Measurements from ENCODE around the gene CAMK2G.

DNA sequence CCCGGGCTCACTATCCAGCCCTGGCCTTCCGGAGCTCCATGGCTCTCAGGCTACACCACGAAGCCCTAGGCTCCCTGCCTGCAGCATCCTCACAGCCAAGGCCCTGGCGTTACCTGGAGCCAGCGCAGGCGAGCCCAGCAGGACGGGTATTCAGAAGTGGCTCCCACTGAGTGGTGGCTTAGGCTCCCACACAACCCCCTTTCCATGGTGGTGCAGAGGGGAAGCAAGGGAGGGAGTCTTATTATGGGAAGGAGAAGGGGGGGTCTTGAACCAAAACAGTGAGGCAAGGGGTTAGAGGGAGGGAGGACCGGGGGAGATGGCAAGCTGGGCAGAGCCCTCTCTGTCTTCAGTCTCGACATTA lies 33.3 kb downstream of the CAMK2G start:
- TF ChIP-seq, protein P1, sequence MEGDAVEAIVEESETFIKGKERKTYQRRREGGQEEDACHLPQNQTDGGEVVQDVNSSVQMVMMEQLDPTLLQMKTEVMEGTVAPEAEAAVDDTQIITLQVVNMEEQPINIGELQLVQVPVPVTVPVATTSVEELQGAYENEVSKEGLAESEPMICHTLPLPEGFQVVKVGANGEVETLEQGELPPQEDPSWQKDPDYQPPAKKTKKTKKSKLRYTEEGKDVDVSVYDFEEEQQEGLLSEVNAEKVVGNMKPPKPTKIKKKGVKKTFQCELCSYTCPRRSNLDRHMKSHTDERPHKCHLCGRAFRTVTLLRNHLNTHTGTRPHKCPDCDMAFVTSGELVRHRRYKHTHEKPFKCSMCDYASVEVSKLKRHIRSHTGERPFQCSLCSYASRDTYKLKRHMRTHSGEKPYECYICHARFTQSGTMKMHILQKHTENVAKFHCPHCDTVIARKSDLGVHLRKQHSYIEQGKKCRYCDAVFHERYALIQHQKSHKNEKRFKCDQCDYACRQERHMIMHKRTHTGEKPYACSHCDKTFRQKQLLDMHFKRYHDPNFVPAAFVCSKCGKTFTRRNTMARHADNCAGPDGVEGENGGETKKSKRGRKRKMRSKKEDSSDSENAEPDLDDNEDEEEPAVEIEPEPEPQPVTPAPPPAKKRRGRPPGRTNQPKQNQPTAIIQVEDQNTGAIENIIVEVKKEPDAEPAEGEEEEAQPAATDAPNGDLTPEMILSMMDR (IDR thresholded peaks at IDR 0.05; ENCODE audit: borderline replicate concordance, extremely low read depth, low read length, poor library complexity, severe bottlenecking): no peak
- no peak for TF ChIP-seq EZH2 (IDR thresholded peaks at IDR 0.05; ENCODE audit: borderline replicate concordance, low read depth, low read length, severe bottlenecking)
